ENCODE results near the gene AGPAT3. TPM values are rescaled to one million over a fixed set of nuclear protein-coding genes. Genes with fewer than 3 reads are reported as not detected.

AGPAT3 gene
- total RNA-seq, 2 experiments from 2014 or later, result 94.3 to 101 TPM

GRCh38 chr21:43900690-43901089 lies 35.7 kb downstream of the AGPAT3 start:
- DNase-seq (no peak), ATAC-seq (no peak)
- Mint-ChIP-seq H3K4me1 (peaks cover 2% of the 10 kb centered on the region), H3K27ac (no peak overlapping the region), H3K4me3 (no peak overlapping the region), H3K9me3 (ENCODE audit: low read depth) (no peaks in the 10 kb centered on the region), H3K36me3 (peaks cover 34% of the 10 kb centered on the region), H3K27me3 (no peaks in the 10 kb centered on the region)
- CTCF ChIA-PET, result interaction anchor here (0.6 kb wide), 1 partner anchor 35 kb away, joined by 3 read pairs; no protein-coding TSS in a partner anchor

DNA sequence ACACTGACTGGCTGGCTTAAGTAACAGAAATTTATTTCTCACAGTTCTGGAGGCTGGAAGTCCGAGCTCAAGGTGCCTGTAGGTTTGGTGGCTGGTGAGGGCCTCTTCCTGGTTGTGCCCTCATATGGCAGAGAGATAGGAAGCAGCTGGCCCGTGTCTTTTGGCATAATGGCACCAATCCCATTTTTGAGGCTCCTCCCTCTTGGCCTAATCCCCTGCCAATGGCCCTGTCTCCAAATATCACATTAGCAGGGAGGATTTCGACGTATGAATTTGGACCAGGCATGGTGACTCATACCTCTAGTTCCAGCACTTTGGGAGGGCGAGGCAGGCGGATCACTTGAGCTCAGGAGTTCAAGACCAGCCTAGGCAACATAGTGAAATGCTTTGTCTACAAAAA lies 37.4 kb downstream of the AGPAT3 start:
- no peak for ATAC-seq
- CTCF ChIA-PET, result interaction anchor here (2.1 kb wide), 1 partner anchor 92 kb away, joined by 6 read pairs; no protein-coding TSS in a partner anchor

GRCh38 chr21:43903451-43904091 lies 38.5 kb downstream of the AGPAT3 start:
- DNase-seq (no peak), ATAC-seq (no peak)
- H3K36me3 Mint-ChIP-seq, result peaks cover 37% of the 10 kb centered on the region
- no peaks in the 10 kb centered on the region for H3K9me3 Mint-ChIP-seq (ENCODE audit: low read depth)
- H3K4me1 Mint-ChIP-seq, result no peaks in the 10 kb centered on the region
- CTCF ChIA-PET, result no interaction called here
- no peak overlapping the region for H3K27ac Mint-ChIP-seq
- H3K4me3 Mint-ChIP-seq, result no peak overlapping the region
- H3K27me3 Mint-ChIP-seq, result no peaks in the 10 kb centered on the region

More for the DNA sequence above, 37.4 kb downstream of the AGPAT3 start:
- H3K27me3 Mint-ChIP-seq, result no peaks in the 10 kb centered on the region
- no peak overlapping the region for H3K4me3 Mint-ChIP-seq
- DNase-seq, result no peak
- H3K36me3 Mint-ChIP-seq, result peaks cover 40% of the 10 kb centered on the region
- no peak overlapping the region for H3K27ac Mint-ChIP-seq
- no peaks in the 10 kb centered on the region for H3K4me1 Mint-ChIP-seq
- no peaks in the 10 kb centered on the region for H3K9me3 Mint-ChIP-seq (ENCODE audit: low read depth)

- Mint-ChIP-seq H3K27ac (no peak overlapping the region), H3K27me3 (no peaks in the 10 kb centered on the region), H3K36me3 (peaks cover 32% of the 10 kb centered on the region), H3K4me3 (no peak overlapping the region), H3K4me1 (no peaks in the 10 kb centered on the region), H3K9me3 (ENCODE audit: low read depth) (no peaks in the 10 kb centered on the region)
- CTCF ChIA-PET, result no interaction called here
- DNase-seq (no peak), ATAC-seq (no peak)
Observed at GRCh38 chr21:43904331-43904781, 39.3 kb downstream of the AGPAT3 start.

DNA sequence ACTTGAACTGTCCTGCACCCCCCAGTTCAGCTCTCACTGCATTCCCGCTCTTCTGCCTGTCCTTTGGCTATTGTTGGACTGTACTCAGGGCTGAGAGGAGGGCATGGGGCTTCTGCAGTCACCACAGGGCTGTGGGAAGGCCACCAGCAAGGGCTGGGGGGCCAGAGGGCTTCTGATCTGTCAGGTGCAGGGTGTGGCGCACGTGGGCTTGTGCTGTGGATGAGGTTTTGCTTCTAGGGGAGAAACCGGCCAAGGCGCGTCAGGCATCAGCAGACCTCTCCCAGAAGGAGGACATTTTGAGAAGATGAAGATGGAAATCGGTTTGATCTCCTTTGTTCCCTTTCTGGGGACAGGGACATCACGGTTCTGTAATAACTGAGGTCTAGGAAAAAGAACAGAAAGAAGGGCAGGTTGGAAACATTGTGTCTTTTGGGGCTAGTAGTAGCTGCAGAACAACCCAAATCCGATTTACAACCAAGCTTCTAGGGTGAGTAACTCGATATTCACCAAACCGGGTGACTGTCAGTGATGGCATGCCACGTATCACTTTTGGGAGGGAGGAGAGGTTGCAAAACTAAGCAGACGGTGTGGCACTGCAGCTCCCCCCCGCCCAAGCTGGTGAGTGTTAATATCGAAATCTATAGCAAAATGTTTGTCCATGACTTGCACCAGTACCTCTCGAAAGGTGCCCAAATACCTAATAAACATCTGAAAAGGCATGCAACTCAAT lies 40.9 kb downstream of the AGPAT3 start:
- no peak for ATAC-seq
- Mint-ChIP-seq H3K4me3 (no peak overlapping the region), H3K36me3 (peaks cover 24% of the 10 kb centered on the region), H3K9me3 (ENCODE audit: low read depth) (no peaks in the 10 kb centered on the region), H3K4me1 (no peaks in the 10 kb centered on the region), H3K27ac (peak overlapping the region; percentile 1), H3K27me3 (no peaks in the 10 kb centered on the region)
- CTCF ChIA-PET, result no interaction called here
- DNase-seq, result no peak

DNA sequence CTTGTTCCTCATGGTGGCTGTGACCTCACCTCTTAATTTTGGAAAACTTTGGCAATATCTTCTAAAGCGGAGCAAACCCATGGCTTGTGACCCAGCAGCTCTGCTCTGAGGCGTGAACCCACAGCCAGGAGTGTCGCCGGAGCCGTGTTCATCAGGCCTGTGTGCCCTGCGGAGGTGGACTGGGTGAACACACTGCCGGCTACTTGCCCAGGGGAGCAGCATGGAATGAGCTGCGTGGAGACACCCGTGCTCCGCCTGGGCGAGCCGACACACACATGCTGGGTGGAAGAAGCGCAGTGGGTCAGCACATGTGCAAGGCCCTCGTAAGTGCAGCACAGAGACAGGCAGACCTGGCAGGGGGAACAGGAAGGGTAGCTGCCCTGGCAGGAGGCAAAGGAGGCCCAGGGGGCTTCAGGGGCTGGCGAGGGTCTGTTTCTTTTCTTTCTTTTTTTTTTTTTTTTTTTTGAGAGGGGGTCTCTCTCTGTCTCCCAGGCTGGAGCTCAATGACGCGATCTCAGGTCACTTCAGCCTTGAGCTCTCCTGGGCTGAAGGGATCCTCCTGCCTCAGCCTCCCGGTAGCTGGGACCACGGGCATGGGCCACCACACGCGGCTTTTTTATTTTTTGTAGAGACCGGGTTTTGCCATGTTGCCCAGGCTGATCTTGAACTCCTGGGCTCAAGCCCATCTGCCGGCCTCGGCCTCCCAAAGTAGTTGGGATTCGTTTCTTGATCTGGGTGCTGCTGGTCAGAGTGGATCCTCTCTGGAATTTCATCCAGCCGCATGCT lies 41.8 kb downstream of the AGPAT3 start:
- DNase-seq (no peak), ATAC-seq (no peak)
- Mint-ChIP-seq H3K36me3 (peaks cover 28% of the 10 kb centered on the region), H3K27ac (no peak overlapping the region), H3K9me3 (ENCODE audit: low read depth) (no peaks in the 10 kb centered on the region), H3K4me1 (no peaks in the 10 kb centered on the region), H3K27me3 (no peaks in the 10 kb centered on the region), H3K4me3 (no peak overlapping the region)
- CTCF ChIA-PET, result interaction anchor here (0.7 kb wide), 1 partner anchor 16 kb away, joined by 3 read pairs; no protein-coding TSS in a partner anchor

- peaks cover 34% of the 10 kb centered on the region for H3K36me3 Mint-ChIP-seq
- CTCF ChIA-PET, result interaction anchor here (1.1 kb wide), 1 partner anchor 97 kb away, joined by 3 read pairs; no protein-coding TSS in a partner anchor
- DNase-seq, result no peak
- peaks cover 3% of the 10 kb centered on the region for H3K9me3 Mint-ChIP-seq (ENCODE audit: low read depth)
- no peaks in the 10 kb centered on the region for H3K27me3 Mint-ChIP-seq
- no peak for ATAC-seq
- no peak overlapping the region for H3K27ac Mint-ChIP-seq
- H3K4me1 Mint-ChIP-seq, result no peaks in the 10 kb centered on the region
- no peak overlapping the region for H3K4me3 Mint-ChIP-seq
Observed at GRCh38 chr21:43907751-43908150, 42.7 kb downstream of the AGPAT3 start.

DNA sequence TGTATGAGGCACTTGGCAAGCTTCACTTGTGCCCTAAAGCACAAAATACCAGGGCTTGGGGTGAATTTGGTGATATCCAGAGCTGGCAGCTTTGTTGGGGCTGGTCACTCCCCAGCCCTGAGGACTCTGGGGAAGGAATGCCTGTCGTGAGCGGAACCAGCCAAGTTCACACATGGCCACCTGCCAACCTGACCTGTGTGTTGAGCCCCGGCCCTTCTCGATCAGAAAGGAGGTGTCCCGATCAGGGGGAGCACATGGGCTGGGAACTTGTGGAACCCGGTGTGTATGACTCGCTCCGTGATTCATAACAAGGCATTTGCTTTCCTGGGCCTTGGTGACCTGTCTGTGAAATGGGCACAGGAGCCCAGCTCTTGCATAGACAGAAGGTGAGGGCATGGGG lies 43.1 kb downstream of the AGPAT3 start:
- CTCF ChIA-PET, result interaction anchor here (1.1 kb wide), 1 partner anchor 97 kb away, joined by 3 read pairs; no protein-coding TSS in a partner anchor
- H3K27me3 Mint-ChIP-seq, result no peaks in the 10 kb centered on the region
- no peak overlapping the region for H3K27ac Mint-ChIP-seq
- DNase-seq, result no peak
- peaks cover 37% of the 10 kb centered on the region for H3K36me3 Mint-ChIP-seq
- no peak for ATAC-seq
- no peaks in the 10 kb centered on the region for H3K4me1 Mint-ChIP-seq
- peaks cover 3% of the 10 kb centered on the region for H3K9me3 Mint-ChIP-seq (ENCODE audit: low read depth)
- no peak overlapping the region for H3K4me3 Mint-ChIP-seq

- ATAC-seq, result no peak
- H3K27ac Mint-ChIP-seq, result no peak overlapping the region
- no peaks in the 10 kb centered on the region for H3K27me3 Mint-ChIP-seq
- peaks cover 6% of the 10 kb centered on the region for H3K4me1 Mint-ChIP-seq
- CTCF ChIA-PET, result no interaction called here
- H3K36me3 Mint-ChIP-seq, result peaks cover 40% of the 10 kb centered on the region
- H3K9me3 Mint-ChIP-seq (ENCODE audit: low read depth), result peaks cover 3% of the 10 kb centered on the region
- no peak overlapping the region for H3K4me3 Mint-ChIP-seq
- DNase-seq, result no peak
Observed at GRCh38 chr21:43909741-43910400, 44.8 kb downstream of the AGPAT3 start.

GRCh38 chr21:43910460-43910859 lies 45.4 kb downstream of the AGPAT3 start:
- H3K36me3 Mint-ChIP-seq, result peaks cover 40% of the 10 kb centered on the region
- CTCF ChIA-PET, result no interaction called here
- peaks cover 3% of the 10 kb centered on the region for H3K9me3 Mint-ChIP-seq (ENCODE audit: low read depth)
- peaks cover 6% of the 10 kb centered on the region for H3K4me1 Mint-ChIP-seq
- H3K27me3 Mint-ChIP-seq, result no peaks in the 10 kb centered on the region
- ATAC-seq, result no peak
- no peak overlapping the region for H3K27ac Mint-ChIP-seq
- DNase-seq, result no peak
- no peak overlapping the region for H3K4me3 Mint-ChIP-seq

DNA sequence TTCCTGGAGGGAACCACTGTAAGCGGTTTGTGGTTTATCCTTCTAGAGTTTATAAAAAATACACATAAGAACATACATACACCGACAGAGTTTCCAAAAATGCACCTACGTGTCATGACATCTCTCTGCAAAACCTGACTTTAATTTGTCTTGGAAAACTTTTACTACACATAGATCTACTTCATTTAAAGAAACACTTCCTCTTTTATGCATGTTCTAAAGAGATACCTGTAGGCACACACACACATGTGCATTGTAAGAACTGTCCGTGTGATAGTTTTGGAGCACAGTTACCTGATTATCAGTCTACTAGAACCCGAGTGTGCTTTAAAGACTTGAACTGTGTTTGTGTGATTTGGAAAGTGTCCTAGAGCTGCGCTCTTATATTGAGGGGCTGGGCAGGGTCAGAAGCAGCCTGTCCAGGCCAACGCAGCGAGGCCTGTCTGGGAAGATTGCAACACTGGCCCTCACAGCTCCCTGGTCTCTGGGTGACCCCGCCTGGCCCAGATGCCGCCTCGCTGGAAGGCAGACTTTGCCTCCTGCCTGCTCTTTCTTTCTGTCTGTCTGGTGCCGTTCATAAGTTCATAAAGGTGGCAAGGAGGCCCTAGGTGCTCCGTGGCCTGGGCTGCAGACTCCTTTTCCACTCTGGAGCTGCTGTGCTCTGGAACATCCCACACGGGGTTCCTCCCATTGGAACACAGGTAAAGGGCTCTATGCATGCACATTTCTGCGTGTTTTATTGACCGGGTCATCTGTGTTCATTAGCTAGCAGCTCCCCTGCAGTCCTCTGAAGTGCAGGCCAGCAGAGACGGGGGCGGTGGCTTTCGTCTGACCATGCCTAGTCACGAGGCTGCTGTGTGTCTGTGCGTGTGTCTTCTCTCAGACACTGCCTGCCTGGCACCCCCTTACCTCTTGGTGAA lies 46.3 kb downstream of the AGPAT3 start:
- CTCF ChIA-PET, result interaction anchor here (1.2 kb wide), 1 partner anchor 27 kb away, joined by 3 read pairs; no protein-coding TSS in a partner anchor
- peaks cover 33% of the 10 kb centered on the region for H3K36me3 Mint-ChIP-seq
- no peak for ATAC-seq

GRCh38 chr21:43911935-43912487 lies 47.0 kb downstream of the AGPAT3 start:
- DNase-seq (no peak), ATAC-seq (no peak)
- Mint-ChIP-seq H3K27me3 (no peaks in the 10 kb centered on the region), H3K4me1 (peaks cover 14% of the 10 kb centered on the region), H3K4me3 (no peak overlapping the region), H3K9me3 (ENCODE audit: low read depth) (peaks cover 3% of the 10 kb centered on the region), H3K36me3 (peaks cover 31% of the 10 kb centered on the region), H3K27ac (no peak overlapping the region)
- CTCF ChIA-PET, result interaction anchor here (1.2 kb wide), 1 partner anchor 27 kb away, joined by 3 read pairs; no protein-coding TSS in a partner anchor

More for the DNA sequence above, 46.3 kb downstream of the AGPAT3 start:
- Mint-ChIP-seq H3K27me3 (no peaks in the 10 kb centered on the region), H3K27ac (no peak overlapping the region), H3K4me3 (no peak overlapping the region), H3K4me1 (peaks cover 9% of the 10 kb centered on the region), H3K9me3 (ENCODE audit: low read depth) (peaks cover 3% of the 10 kb centered on the region)
- DNase-seq, result no peak

All from activated CD8-positive, alpha-beta memory T cell treated with anti-CD3 and anti-CD28 coated beads, Interleukin-2, amount 10 ng/mL, durations not matched to agents 7 days and 5 days (primary cell).